Astrocyte of the hippocampus (primary cell): ENCODE results near the gene INO80D.
"Not testable (repeated sequence)": the region's sequence is repeated elsewhere in the genome, so short reads cannot be mapped to it uniquely, and the experiment has no call there.

Experiments used
- DNase-seq: peaks from one replicate; pipeline ENCODE4 v3.0.0; 2011; ENCODE audit warnings: low read depth, low spot score

INO80D gene, protein sequence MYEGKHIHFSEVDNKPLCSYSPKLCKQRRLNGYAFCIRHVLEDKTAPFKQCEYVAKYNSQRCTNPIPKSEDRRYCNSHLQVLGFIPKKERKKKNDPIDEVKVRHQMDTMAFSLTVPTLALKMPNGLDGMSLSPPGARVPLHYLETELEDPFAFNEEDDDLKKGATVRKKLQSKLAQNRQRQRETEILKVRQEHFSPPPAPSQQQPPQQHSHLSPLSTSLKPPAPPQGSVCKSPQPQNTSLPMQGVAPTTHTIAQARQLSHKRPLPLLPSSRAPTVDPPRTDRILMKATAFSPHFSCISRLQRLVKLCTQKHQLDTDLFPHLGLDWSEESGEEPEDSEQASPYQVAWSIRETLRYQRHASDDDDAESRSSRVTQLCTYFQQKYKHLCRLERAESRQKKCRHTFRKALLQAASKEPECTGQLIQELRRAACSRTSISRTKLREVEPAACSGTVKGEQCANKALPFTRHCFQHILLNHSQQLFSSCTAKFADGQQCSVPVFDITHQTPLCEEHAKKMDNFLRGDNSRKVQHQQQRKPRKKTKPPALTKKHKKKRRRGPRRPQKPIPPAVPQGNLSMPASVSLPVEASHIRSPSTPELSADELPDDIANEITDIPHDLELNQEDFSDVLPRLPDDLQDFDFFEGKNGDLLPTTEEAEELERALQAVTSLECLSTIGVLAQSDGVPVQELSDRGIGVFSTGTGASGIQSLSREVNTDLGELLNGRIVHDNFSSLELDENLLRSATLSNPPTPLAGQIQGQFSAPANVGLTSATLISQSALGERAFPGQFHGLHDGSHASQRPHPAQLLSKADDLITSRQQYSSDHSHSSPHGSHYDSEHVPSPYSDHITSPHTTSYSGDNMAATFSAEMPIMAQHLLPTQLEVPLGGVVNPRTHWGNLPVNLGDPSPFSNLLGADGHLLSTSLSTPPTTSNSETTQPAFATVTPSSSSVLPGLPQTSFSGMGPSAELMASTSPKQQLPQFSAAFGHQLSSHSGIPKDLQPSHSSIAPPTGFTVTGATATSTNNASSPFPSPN

DNA sequence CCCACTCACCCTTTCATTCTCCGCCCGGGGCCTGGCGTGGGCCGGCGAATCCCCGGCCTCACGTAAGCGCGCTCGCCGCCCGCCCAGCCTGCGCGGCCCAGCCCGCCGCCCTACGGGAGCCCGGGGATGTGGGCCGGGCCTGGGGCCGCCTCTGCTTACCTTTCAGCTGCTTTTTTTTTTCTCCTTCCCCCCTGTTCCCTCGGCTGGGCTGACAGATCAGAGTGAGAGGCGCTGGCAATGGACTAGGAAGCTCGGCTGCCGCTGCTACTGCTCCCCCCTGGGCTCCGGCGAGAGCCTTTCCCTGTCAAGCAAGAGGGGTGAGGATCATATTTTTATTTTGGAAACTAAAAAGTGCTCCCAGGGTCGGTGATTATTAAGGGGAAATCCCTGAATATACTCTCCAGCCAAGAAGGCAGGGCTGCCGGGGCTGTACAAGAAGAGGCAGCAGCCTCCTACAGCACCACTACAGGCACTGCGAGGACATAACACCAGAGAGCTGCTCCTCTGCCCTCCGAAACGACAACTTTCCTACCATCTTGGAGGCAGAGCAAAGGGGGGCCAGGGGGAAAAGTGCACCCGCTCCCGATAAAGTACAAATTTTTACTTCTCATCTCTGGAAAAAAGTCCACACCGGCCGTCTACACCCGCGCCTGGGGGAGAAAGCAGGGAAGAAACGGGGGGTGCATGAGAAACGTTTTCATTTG, at the start of gene INO80D:
Gene INO80D (minus strand): TSS at position 433 of the 704 bp plus-strand sequence. CDS start 23,158 bp downstream, outside the sequence.
- DNase-seq = peak; percentile 89

DNA sequence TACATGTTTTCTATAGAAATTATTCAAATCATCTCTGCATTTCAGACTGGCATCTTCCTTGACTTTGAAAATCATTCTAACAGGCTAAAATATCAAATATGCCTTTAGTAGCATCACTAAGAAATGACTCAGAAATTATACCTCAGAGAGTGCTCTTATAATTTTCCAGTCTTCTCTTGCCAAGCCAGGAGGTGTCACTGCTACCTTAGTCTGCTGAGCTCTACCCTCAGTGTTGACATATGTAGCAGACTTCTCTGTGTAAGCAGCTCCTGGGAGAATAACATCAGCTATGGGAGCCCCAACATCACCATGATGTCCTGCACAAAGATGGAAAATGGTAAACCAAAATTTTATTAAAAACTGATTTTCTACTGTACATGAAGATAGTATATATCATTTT, 41.7 kb upstream of the INO80D start:
- no peak for DNase-seq

DNA sequence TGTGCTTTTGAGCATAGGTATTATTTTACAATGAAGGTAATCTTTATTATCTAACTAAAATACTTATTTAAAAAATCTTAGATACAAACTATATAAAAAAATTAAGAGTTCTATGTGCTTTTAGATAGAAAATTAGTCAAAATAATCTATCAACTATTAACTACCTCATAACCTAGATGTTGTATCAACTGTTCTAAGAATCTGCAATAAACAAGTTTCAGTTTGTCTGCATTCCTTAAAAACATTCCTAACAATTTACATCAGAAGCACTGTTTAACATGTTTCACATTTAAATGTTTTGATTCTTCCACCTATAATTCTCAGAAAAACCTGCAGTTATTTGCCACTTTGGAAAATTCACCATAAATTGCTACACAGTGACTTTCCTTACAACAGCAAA, 39.9 kb upstream of the INO80D start:
- DNase-seq = no peak

DNA sequence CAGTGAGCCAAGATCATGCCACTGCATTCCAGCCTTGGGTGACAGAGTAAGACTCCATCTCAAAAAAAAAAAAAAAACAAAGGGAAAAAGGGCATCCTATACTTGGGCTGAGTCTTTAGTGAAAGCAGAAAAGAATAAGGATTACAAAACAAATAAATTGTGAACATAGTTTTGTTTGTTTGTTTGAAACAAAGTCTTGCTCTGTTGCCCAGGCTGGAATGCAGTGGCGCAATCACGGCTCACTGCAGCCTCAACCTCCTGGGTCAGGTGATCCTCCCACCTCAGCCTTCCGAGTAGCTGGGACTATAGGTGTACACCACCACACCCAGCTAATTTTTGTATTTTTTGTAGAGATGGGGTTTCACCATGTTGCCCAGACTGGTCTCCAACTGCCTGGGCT, 36.6 kb upstream of the INO80D start:
- not testable (repeated sequence) for DNase-seq

DNA sequence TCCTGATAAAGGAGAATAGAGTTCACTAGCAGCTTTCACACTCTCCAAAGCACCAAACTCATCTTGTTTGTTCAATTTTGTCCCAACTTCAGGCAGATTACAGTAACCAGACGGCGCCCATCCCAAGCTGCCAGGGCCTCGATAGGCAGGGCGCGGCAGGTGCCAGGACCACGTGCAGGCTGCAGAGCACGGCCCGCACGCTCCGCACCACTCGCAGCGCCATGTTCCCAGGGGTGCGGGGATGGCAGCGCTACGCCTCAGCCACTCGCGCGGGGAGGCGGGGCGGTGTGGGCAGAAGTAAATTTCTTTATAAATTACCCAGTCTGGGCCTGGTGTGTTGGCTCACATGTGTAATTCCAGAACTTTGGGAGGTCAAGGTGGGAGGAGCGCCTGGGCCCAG, 30.3 kb upstream of the INO80D start:
- DNase-seq = no peak

DNA sequence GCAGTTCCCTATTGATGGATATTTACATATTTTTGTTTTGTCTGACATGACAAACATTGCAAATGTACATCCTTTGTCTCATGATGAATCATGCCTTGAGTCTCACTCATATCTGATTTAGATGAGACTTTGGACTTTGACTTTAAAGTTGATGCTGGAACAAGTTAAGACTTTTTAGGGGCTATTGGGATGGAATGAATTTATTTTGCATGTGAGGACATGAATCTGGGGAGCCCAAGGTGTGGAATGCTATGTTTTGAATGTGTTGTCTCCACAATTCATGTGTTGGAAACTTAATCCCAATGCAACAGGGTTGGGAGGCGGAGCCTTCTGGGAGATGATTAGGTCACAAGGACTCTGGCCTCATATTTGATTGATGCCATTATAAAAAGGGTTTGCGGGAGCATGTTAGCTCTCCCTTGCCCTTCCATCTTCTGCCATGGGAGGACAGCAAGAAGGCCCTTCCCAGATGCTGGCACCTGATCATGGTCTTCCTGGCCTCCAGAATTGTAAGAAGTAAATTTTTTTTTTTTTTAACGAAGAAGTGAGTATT, 29.1 kb upstream of the INO80D start:
- no peak for DNase-seq

DNA sequence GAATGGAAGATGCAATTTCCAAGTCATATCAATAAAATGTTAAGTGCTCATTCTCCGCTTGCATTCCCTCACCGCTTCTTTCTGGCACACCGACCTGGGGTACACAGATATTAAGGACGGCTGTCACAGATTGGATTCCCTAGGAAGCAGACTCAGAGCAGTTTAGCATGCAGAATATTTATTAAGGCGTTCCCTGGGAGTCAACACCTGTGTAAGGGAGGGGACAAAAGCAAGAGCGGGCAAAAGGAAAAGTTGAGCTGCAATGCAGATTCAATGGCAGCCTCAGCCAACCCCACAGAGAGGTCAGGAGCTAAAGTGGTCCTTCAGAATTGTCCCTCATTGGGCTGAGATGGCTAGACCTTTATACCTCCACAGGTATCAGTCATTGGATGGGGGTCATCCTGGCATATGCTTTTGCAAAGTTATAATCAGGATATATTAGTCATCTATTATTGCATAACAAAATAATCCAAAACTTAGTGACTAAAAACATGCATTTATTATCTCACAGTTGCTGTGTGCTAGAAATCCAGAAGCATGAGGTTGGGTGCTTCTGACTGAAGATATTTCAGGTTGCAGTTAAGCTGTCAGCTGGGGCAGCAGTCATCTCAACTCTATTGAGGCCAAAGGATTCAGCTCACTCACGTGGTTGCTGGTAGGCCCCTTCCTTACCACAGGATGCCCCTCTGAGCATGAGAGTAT, 27.0 kb upstream of the INO80D start:
- no peak for DNase-seq

DNA sequence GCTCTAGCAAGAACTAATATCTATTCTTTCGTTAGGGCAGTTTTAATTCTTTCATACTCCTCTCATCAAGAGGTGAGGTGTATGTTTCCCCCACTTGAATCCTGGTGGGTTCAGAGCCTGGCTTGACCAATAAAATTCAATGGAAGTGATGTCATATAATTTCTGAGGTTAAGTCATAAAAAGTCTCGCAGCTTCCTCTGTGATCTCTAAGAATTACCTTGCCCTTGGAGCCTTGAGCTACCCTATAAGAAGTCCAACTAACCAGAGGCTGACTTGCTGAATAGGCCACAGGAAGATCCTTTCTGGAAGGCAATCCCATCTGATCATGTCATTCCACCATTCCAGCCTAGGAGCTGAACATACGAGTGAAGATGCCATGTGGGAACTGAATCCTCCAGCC, 26.1 kb upstream of the INO80D start:
- DNase-seq = no peak

DNA sequence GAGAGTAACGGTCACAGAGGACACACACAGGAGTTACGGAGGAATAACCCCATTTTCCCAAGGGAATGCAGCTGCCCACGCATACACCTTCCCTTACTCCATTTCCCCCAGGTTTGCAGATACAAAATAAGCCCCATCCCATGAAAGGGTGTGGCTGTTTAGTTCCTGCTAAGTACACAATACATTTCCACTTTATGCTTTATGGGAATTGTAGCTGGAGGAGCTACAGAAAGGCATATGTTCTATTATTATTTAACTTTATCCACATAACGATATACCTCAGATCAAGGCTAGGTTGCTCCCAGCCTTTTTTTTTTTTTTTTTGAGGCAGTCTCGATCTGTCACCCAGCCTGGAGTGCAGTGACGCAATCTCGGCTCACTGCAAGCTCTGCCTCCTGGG, 22.7 kb upstream of the INO80D start:
- no peak for DNase-seq

DNA sequence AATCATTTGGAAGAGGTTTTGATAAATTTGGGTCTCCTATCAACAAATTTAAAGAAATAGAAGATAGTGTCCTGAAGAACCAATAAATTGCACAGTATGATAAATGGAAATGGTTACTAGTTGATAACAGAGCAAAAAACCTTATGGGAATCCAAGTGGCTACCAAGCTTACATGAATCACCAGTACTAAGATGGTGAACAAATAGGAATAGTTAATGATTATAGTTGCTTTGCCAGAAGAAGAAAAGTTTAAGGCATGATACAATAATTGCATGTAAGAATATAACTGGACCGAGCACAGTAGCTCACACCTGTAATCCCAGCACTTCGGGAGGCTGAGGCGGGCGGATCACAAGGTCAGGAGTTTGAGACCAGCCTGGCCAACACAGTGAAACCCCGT, 19.6 kb upstream of the INO80D start:
- no peak for DNase-seq

DNA sequence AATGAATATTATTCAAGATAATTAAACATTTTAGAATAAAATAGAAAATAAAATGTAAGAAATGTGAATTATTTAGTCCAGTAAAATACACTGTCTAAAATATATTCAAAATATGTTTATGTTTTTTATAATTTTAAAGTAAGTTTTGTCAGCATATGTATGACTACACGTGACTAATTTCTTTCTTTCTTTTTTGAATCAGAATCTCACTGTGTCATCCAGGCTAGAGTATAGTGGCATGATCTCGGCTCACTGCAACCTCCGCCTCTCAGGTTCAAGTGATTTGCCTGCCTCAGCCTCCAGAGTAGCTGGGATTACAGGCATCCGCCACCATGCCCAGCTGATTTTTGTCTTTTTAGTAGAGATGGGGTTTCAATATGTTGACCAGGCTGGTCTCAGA, 19.1 kb upstream of the INO80D start:
- DNase-seq = no peak

DNA sequence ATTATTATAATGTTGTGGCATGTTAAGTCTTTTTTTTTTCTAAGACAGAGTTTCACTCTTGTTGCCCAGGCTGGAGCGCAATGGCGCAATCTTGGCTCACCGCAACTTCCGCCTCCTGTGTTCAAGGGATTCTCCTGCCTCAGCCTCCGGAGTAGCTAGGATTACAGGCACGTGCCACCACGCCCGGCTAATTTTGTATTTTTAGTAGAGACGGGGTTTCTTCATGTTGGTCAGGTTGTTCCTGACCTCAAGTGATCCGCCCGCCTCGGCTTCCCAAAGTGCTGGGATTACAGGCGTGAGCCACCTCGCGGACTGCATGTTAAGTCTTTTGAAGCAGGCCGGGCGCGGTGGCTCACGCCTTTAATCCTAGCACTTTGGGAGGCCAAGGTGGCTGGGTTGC, 12.9 kb upstream of the INO80D start:
- DNase-seq = not testable (repeated sequence)

DNA sequence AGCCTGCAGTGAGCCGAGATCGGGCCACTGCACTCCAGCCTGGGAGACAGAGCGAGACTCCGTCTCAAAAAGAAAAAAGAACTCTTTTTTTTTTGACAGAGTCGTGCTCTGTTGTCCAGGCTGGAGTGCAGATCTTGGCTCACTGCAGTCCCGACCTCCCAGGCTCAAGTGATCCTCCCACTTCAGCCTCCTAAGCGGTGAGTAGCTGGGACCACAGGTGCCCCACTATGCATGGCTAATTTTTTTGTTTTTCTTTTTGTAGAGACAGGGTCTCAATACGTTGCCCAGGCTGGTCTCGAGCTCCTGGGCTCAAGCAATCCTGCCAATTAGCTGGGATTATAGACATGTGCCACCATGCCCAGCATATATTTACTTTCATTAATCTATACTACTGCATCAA, 12.5 kb upstream of the INO80D start:
- DNase-seq = no peak

DNA sequence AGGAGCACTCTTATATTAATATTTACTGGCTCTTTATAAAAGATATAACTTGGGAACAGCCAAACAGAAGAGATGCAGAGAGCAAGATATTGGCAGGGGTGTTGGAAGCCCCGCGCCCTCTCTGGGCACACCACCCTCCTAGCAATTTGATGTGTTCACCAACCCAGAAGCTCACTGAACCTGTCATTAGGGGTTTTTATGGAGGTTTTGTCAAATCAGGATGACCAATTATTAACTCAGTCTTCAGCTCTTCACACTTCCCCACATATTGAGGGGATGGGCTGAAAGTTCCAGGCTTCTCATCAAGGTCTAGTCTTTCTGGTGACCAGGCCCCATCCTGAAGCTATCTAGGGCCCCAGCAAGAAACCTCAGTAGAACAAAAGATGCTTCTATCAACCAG, 10.9 kb upstream of the INO80D start:
- no peak for DNase-seq

DNA sequence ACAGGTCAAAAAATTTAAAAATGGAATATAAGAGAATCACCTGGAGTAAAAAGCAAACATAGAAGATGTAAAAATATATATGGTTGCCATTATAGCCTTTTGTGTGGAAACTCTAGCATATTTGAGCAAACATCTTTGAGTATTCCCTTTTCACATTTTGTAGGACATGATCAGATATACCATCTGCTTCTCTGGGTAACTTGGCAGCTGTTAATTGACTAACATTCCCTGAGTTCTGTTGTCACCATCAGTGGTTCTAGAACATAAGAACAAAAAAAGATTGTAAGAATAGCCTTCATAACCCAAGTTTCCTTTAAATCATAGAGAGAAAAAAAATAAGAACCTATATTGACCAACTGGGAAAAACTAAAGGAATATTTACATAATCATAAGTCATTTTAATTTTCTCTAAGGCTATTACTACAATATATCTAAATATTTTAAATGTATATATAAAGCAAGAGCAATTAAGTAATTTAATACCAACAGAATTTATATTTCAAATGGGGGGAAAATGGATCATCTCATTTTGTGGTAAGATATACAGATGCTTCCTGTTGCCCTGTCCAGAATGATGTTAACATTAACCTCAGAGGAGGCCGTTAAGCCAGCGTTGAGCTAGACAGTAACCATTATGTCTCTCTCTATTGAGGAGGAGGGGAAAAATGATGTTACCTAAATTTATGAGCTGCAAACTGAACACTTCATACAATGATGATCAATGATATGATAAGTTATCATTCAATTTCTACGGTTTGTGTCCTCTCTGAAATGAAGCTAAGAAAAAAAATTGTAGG, 9.8 kb upstream of the INO80D start:
- DNase-seq = no peak

DNA sequence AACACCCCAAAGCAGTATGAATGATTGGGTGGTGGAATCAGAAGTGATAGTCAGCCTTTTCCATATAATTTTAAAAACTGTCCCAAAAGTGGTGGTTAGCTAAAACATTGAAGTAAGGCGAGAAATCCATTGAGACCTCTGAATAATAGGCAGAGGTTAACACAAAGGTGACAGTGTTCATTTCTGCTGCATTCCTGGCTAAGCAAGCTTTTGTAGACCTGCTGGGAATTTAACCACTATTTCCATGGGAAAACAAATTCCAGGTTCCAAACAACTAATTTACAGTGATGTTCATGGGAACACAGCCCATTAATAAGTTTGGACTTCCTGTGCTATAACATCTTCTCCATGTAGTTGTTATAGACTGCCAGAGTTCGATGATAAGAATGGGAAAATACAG, 6.3 kb upstream of the INO80D start:
- DNase-seq = peak; percentile 54

DNA sequence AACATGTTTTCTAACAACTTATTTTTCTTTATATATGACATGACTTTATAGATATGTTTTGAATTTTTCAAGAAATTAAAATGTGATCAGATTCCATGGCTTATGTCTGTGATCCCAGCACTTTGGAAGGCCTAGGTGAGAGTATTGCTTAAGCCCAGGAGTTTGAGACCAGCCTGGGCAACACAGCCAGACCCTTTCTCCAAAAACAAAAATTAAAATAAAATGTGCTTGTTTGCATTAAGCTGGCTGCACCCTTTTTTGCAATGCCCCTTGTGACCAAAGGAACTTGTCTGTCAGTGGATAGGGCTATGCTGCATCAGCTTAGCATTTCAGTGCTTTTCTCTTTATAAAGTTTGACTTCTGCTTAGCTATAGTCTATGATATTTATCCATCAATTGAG, 2.3 kb upstream of the INO80D start:
- DNase-seq = no peak

DNA sequence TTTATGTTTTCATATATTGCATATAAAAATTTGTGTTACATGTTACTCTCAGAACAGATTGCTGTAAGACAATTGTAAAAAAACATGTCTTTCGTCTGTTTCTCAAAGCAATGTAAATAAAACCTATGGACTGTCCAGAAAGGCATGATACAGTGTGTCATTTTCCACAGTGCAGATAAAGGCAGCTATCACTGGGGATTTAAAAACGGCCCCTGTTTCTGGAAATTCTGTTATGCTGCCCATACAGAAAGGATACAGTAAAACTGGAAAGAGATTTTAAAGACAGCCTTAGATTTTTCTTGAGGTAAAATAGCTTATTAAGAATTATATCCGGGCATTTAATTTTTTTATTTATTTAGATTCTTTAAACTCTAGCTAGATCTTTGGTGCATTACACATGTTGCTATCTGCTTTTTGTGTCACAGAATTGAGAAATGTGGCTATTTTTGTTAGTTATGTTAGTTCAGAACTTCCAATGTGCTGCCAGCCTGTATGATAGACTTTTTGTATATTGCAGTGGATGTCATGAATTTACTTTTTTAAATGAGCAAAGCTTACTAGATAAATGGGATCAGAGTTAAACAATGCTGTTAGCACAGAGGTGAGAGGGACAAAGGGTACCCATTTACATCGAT, 859 bp upstream of the INO80D start:
- peak; percentile 10 for DNase-seq

DNA sequence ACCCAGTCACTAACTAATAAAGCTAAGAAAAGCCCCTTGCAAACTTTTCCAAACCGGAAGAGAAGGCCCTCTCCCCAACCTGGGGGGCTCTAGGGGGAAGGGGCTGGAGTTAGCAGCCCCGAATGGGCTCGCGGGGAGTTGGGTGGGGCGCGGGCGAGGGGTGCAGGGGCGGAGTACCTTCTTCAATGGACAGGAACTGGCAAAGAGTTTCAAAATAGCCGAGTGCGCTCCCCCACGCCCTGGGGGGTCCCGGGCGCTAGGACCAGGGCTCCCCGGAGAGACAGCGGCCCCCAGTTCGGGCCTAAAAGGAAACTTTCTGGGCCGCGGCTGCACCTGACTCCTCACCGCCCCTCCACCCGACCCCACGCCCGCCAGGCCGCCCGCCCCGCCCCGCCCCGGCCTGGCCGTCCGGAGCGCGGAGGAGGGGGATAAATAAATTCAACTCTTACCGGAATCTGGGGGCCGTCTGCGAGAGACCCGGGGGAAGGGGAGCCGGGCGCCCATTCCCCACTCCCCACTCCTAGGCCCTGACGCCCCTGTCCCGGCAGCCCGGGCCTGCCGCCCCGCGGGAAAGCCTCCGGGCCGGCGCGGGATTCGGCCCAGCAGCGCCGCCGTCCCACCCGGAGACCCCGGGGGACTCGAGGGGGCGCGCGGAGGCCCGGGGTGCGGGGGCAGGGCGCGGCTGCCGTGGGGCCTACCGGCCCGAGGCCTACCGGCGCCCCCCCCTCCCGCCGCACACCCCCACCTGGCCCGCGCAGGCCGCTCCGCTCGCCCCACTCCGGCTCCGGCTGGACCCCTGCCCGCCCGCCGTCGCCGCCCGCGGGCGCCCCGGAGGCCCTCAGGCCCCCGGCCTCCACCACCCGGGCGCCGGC, 868 bp downstream of the INO80D start:
- DNase-seq = peak; percentile 61
